Vagina (tissue), 2 donors: Measurements from ENCODE around the gene LVRN.

Experiments used
- POLR2AphosphoS5 ChIP-seq, 2 donors: sonication (generic); formaldehyde crosslinking; IDR thresholded peaks; one replicate each; pipeline ENCODE4 v1.9.0; 2017; ENCODE audit warnings: antibody characterized with exemption in 2 of 2, mild to moderate bottlenecking in 2 of 2, low read depth in 1 of 2; ENCODE audit not compliant: insufficient read depth in 1 of 2
- TF ChIP-seq, protein P1 (sequence below), 3 experiments: fragments of 450-650 bp in 2 of 3; fragments of 200-600 bp in 1 of 3; sonication (generic) in 1 of 3; IDR thresholded peaks; one replicate each; pipeline ENCODE4 v1.5.1; 2017 to 2019; ENCODE audit warnings: antibody characterized with exemption in 3 of 3, mild to moderate bottlenecking in 2 of 3, moderate library complexity in 2 of 3

DNA sequence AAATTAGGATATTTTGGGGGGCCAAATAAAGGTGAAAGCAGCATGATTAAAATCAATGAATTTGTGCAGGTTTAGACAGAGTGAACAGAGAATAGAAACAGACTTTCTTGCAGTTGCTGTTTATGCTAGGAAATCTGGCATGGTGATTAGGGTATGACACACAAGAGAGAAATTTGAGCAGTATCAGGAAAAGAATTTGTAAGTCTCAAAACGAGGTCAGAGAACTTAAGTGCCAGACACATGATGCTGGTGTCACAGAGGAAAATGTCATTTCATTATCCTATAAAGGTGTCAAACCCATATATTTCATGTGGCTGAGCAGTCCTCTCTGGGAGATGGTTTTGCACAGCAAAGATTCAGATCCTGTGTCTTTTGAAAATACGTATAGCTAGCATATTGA is 15.7 kb downstream of the LVRN start:
- no peak for TF ChIP-seq POLR2AphosphoS5 (IDR thresholded peaks at IDR 0.05; ENCODE audit: insufficient read depth in 1 of 2, low read depth in 1 of 2)
- TF ChIP-seq, protein P1, sequence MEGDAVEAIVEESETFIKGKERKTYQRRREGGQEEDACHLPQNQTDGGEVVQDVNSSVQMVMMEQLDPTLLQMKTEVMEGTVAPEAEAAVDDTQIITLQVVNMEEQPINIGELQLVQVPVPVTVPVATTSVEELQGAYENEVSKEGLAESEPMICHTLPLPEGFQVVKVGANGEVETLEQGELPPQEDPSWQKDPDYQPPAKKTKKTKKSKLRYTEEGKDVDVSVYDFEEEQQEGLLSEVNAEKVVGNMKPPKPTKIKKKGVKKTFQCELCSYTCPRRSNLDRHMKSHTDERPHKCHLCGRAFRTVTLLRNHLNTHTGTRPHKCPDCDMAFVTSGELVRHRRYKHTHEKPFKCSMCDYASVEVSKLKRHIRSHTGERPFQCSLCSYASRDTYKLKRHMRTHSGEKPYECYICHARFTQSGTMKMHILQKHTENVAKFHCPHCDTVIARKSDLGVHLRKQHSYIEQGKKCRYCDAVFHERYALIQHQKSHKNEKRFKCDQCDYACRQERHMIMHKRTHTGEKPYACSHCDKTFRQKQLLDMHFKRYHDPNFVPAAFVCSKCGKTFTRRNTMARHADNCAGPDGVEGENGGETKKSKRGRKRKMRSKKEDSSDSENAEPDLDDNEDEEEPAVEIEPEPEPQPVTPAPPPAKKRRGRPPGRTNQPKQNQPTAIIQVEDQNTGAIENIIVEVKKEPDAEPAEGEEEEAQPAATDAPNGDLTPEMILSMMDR (IDR thresholded peaks at IDR 0.05), result no peak
